Osteocyte (in vitro differentiated cells): ENCODE measurements around the gene CR1L. TPM values are rescaled to one million over a fixed set of nuclear protein-coding genes. Genes with fewer than 3 reads are reported as not detected.

Experiments used
- DNase-seq: peaks from one replicate; pipeline ENCODE4 v3.0.0; 2021; ENCODE audit warnings: mixed read lengths; ENCODE audit not compliant: unreplicated experiment; ENCODE audit errors: extremely low spot score
- H3K27ac Mint-ChIP-seq: one replicate; pipeline ENCODE4 v1.8.0; 2021; ENCODE audit warnings: mild to moderate bottlenecking, mixed read lengths; ENCODE audit not compliant: unreplicated experiment
- H3K27me3 Mint-ChIP-seq: one replicate; pipeline ENCODE4 v1.8.0; 2021; ENCODE audit warnings: mixed read lengths; ENCODE audit not compliant: unreplicated experiment
- H3K36me3 Mint-ChIP-seq: one replicate; pipeline ENCODE4 v1.8.0; 2021; ENCODE audit warnings: mixed read lengths; ENCODE audit not compliant: unreplicated experiment
- H3K4me1 Mint-ChIP-seq: one replicate; pipeline ENCODE4 v1.8.0; 2021; ENCODE audit warnings: mixed read lengths; ENCODE audit not compliant: unreplicated experiment
- H3K4me3 Mint-ChIP-seq: one replicate; pipeline ENCODE4 v1.8.0; 2021; ENCODE audit warnings: mild to moderate bottlenecking, moderate library complexity, mixed read lengths; ENCODE audit not compliant: unreplicated experiment
- H3K9me3 Mint-ChIP-seq: one replicate; pipeline ENCODE4 v1.8.0; 2021; ENCODE audit warnings: mixed read lengths; ENCODE audit not compliant: unreplicated experiment
- total RNA-seq: library from RNA; stranded (reverse); gene quantifications from 2 replicates; pipeline ENCODE4 v1.2.1, GENCODE V29; 2021
- TF ChIP-seq, protein P1 (sequence below): fragments of 200-600 bp; sonication (generic); IDR thresholded peaks from 2 replicates; pipeline ENCODE4 v1.5.0; 2021; ENCODE audit warnings: antibody characterized with exemption, mild to moderate bottlenecking, moderate library complexity

CR1L gene
- total RNA-seq, 1 donor from 2014 or later, result not detected

DNA sequence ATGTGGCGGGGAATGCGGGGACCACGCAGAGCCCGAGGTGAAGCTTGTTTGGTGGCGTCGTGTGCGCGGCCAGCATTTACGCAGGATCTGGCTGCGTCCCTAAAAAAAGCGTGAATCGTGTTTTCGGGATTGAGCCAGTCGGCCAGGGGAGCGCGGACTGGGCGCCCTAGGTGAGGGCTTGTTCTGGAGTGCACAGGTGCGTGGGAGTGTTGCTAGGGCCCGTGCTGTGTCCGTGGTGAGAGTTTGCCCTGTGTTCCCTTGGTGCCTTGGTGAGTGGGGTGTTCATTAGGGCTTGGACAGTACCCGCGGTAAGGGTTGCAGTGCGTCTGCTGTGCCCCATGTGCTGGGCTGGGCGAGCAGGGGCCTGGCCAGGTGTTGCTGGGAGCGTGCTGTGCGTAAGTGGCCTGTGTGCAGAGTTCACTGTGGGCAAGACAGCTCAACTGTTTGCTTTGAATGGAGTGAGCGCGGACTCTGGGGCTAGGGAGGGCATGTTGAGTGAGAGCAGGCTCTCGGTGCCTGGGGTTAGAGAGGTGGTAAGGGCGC, 107.6 kb downstream of the CR1L start:
- peak overlapping the region; percentile 96 for H3K27ac Mint-ChIP-seq
- TF ChIP-seq, protein P1, sequence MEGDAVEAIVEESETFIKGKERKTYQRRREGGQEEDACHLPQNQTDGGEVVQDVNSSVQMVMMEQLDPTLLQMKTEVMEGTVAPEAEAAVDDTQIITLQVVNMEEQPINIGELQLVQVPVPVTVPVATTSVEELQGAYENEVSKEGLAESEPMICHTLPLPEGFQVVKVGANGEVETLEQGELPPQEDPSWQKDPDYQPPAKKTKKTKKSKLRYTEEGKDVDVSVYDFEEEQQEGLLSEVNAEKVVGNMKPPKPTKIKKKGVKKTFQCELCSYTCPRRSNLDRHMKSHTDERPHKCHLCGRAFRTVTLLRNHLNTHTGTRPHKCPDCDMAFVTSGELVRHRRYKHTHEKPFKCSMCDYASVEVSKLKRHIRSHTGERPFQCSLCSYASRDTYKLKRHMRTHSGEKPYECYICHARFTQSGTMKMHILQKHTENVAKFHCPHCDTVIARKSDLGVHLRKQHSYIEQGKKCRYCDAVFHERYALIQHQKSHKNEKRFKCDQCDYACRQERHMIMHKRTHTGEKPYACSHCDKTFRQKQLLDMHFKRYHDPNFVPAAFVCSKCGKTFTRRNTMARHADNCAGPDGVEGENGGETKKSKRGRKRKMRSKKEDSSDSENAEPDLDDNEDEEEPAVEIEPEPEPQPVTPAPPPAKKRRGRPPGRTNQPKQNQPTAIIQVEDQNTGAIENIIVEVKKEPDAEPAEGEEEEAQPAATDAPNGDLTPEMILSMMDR, result no peak
- H3K36me3 Mint-ChIP-seq, result peaks cover 4% of the 10 kb centered on the region
- peaks cover 29% of the 10 kb centered on the region for H3K4me1 Mint-ChIP-seq
- no peak for DNase-seq
- no peaks in the 10 kb centered on the region for H3K27me3 Mint-ChIP-seq
- no peaks in the 10 kb centered on the region for H3K9me3 Mint-ChIP-seq
- peak overlapping the region; percentile 97 for H3K4me3 Mint-ChIP-seq

DNA sequence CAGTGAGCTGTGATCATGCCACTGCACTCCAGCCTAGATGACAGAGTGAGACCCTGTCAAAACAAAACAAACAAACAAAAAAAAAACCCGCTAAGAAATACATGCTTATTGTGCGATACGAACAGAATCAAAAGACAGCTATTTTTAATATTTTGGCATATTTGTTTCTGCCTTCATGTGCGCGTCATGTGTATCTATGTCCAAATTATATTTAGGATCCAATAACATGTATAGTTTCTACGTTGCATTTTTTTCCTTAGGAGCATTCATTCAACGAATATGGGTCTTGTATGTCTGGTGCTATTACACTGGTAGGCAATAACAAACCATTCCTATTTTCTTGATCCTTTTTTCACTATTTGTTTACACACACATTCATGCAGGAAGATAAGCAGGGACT, 108.7 kb downstream of the CR1L start:
- TF ChIP-seq, protein P1, result no peak
- Mint-ChIP-seq H3K27me3 (no peaks in the 10 kb centered on the region), H3K4me1 (peaks cover 29% of the 10 kb centered on the region), H3K9me3 (no peaks in the 10 kb centered on the region), H3K27ac (no peak overlapping the region), H3K4me3 (peak overlapping the region; percentile 97), H3K36me3 (peaks cover 5% of the 10 kb centered on the region)
- no peak for DNase-seq

DNA sequence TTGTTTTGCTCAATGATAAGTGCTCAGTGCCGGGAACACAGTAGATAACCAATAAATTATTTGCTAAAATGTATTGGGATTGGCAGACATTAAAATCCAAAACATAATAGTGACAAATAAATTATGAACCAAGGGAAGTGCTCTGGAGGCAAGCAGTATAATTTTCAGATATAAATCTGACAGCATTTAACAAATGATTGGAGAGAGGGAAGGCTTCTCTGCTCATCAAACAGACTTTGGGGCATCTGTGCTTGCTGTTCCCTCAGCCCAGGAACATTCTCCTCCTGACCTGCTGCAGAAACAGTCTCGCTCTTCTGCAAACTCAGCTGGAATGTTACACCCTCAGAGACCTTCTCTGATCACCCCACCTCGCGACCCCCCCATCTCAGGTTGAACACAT, 109.1 kb downstream of the CR1L start:
- Mint-ChIP-seq H3K9me3 (no peaks in the 10 kb centered on the region), H3K4me1 (peaks cover 29% of the 10 kb centered on the region), H3K36me3 (peaks cover 6% of the 10 kb centered on the region), H3K4me3 (peak overlapping the region; percentile 97), H3K27ac (no peak overlapping the region), H3K27me3 (no peaks in the 10 kb centered on the region)
- DNase-seq, result no peak
- TF ChIP-seq, protein P1, result no peak

DNA sequence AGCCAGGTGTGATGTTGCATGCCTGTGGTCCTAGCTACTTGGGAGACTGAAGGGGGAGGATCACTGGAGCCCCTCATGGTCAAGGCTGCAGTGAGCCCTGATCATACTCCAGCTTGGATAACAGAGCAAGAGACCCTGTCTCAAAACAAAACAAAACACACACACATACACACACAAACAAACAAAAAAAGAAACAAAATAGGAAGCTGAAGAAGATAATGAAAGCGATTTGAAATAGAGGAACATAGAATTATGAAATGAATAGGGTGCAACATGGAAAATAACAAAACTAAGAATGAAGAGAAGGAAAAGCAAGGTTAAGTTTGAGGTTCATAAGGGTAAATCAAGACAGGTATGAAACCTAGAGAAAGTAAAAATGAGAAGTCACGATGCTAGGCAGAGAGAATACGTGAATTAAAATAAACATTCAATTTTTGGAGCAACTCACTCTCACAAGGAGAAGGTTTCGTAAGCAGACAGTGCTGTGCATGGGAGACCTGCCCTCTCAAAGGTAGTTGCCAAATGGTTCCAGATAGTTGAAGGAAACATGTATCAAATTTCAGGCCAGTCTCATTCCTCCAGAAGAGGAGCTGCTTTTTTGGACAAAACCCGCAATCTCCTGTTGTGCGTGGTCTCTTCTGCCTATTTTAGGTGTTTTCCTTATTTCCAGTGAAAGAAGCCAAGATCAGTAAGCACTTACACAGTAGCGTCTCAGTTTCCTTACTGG, 110.2 kb downstream of the CR1L start:
- TF ChIP-seq, protein P1, result no peak
- no peak for DNase-seq
- Mint-ChIP-seq H3K4me1 (peaks cover 29% of the 10 kb centered on the region), H3K27me3 (no peaks in the 10 kb centered on the region), H3K4me3 (no peak overlapping the region), H3K36me3 (peaks cover 15% of the 10 kb centered on the region), H3K27ac (no peak overlapping the region), H3K9me3 (no peaks in the 10 kb centered on the region)

DNA sequence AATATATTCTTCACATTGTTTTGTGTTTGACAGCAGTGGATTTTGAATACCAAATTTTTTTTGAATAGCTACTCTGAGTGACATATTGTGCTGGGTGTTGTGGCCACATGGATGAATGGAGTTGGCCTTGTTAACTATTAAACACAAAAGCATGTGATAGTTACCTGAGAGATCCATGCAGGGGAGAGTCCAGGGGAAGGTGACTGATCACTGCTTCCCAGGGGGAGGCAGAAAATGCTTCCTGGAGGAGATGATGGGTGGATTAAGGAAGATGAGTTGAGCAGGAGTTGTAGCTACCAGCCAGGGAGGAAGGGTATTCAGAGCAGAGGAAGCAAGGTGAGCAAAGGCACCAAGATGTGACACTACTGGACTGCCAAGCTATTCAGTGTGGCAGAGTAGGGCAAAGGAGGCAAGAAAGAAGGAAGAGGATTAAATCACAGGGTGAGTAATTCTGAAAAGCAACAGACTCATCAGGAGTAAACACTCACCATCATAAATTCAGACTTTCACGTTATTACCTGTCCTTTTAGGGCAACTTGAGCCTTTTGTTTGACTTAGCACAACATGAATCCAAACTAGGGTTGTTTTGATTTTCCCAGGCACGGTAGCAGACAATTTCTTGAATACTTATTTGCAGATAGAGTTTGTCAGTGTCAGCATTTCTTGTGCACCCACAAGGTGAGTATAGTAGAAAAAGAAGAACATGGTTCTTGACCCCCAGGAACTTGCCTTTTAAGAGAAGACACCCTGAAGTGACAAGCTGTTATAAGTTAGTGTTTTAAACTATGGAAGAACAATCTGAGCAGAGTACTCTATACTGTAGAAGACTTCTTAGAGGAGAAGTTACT, 111.1 kb downstream of the CR1L start:
- H3K9me3 Mint-ChIP-seq, result no peaks in the 10 kb centered on the region
- peaks cover 26% of the 10 kb centered on the region for H3K4me1 Mint-ChIP-seq
- no peak overlapping the region for H3K4me3 Mint-ChIP-seq
- TF ChIP-seq, protein P1, result no peak
- H3K27me3 Mint-ChIP-seq, result no peaks in the 10 kb centered on the region
- no peak overlapping the region for H3K27ac Mint-ChIP-seq
- peaks cover 23% of the 10 kb centered on the region for H3K36me3 Mint-ChIP-seq
- DNase-seq, result no peak
